Stomach (tissue), 9 donors: ENCODE measurements around the gene CGB1. TPM values are rescaled to one million over a fixed set of nuclear protein-coding genes. Genes with fewer than 3 reads are reported as not detected.

Experiments
- DNase-seq, 2 donors: peaks; one replicate each; pipeline versions ENCODE4 v3.0.0 to v3.0.0-alpha.2; 2013 to 2019
- H3K27ac ChIP-seq, 5 donors: fragments of 200-600 bp in 4 of 5; sonication (generic) in 4 of 5; one replicate each; pipeline ENCODE4 v1.5.1; 2013 to 2019; ENCODE audit warnings: mild to moderate bottlenecking in 1 of 5, moderate library complexity in 1 of 5
- H3K27me3 ChIP-seq, 3 donors: fragments of 200-600 bp; sonication (generic); one replicate each; pipeline ENCODE4 v1.5.1; 2017 to 2019; ENCODE audit warnings: mixed run types in 1 of 3
- H3K36me3 ChIP-seq, 4 donors: fragments of 200-600 bp; sonication (generic); 1 replicate in 3 of 4; 2 replicates in 1 of 4; pipeline ENCODE4 v1.5.1; 2016 to 2019
- H3K4me1 ChIP-seq, 4 donors: fragments of 200-600 bp; sonication (generic); one replicate each; pipeline ENCODE4 v1.5.1; 2016 to 2019
- H3K4me3 ChIP-seq, 4 donors: fragments of 200-600 bp; sonication (generic) in 3 of 4; one replicate each; pipeline ENCODE4 v1.5.1; 2016 to 2019; ENCODE audit warnings: mild to moderate bottlenecking in 1 of 4
- H3K9me3 ChIP-seq, 4 donors: fragments of 200-600 bp; sonication (generic); one replicate each; pipeline ENCODE4 v1.5.1; 2016 to 2019
- CTCF ChIP-seq, 7 experiments: fragments of 450-650 bp in 4 of 7; fragments of 200-600 bp in 3 of 7; sonication (generic) in 3 of 7; IDR thresholded peaks; one replicate each; pipeline ENCODE4 v1.5.1; 2016 to 2019; ENCODE audit warnings: antibody characterized with exemption in 7 of 7, control low read depth in 2 of 7, mild to moderate bottlenecking in 1 of 7
- EP300 ChIP-seq: sonication (generic); formaldehyde crosslinking; IDR thresholded peaks from one replicate; pipeline ENCODE4 v1.6.1; 2017; ENCODE audit warnings: antibody characterized with exemption
- POLR2A ChIP-seq, 4 donors: fragments of 450-650 bp; IDR thresholded peaks; one replicate each; pipeline ENCODE4 v1.6.1; 2016; ENCODE audit warnings: antibody characterized with exemption in 4 of 4, control low read depth in 2 of 4, mild to moderate bottlenecking in 1 of 4, moderate library complexity in 1 of 4
- POLR2AphosphoS5 ChIP-seq, 3 donors: sonication (generic); formaldehyde crosslinking; IDR thresholded peaks; one replicate each; pipeline ENCODE4 v1.6.1; 2016; ENCODE audit warnings: antibody characterized with exemption in 3 of 3
- WGBS, 5 donors: extraction: QIAGEN DNeasy Blood & Tissue Kit in 3 of 5; methylation state at CpG; one replicate each; pipeline versions ENCODE4 v1.1.5 to v1.1.7; 2013 to 2018; 5-methylcytosine and 5-hydroxymethylcytosine counted together
- intact Hi-C: fragments of 100-400 bp; cut with DNase I; formaldehyde crosslinking; loops from one replicate; pipeline ENCODE4 v1.15.1; 2023; ENCODE audit warnings: low total_unique reads
- polyA plus RNA-seq, 3 donors: library from polyadenylated mRNA; stranded (reverse); fragments of 200-250 nt; gene quantifications; one replicate each; pipeline ENCODE4 v1.2.3, GENCODE V29; 2013
- total RNA-seq, 5 donors: library from RNA; depleted of rRNA; stranded (reverse); fragments of >200 nt; gene quantifications; one replicate each; pipeline versions ENCODE4 v1.1.0 to v1.2.3, GENCODE V29; 2014 to 2016
- donor health status: healthy with polysubstance abuse.
- donor health status: Bipolar disorder and iron deficiency.
- donor health status: healthy.

CGB1 gene
- total and polyA plus RNA-seq, 8 donors: not detected

- 91 to 97% (median 93%) methylated on average over 9 of the region's 9 CpGs for WGBS, 5 donors
- no peaks in the 10 kb centered on the region for H3K9me3 ChIP-seq
- intact Hi-C loops: no loop called here
- H3K27ac ChIP-seq: no peak overlapping the region
- H3K27me3 ChIP-seq: no peaks in the 10 kb centered on the region
- H3K4me3 ChIP-seq: no peak overlapping the region
- peaks cover 20 to 30% (median 27%) of the 10 kb centered on the region in 4 donors for H3K4me1 ChIP-seq
- TF ChIP-seq EP300: no peak
- TF ChIP-seq POLR2AphosphoS5 (IDR thresholded peaks at IDR 0.05): no peak
- no peak for TF ChIP-seq CTCF (IDR thresholded peaks at IDR 0.05)
- TF ChIP-seq POLR2A (IDR thresholded peaks at IDR 0.05): no peak
- DNase-seq: no peak
- H3K36me3 ChIP-seq: peaks cover 38 to 74% (median 67%) of the 10 kb centered on the region in 4 donors
Observed at GRCh38 chr19:48988860-48989259, 47.8 kb downstream of the CGB1 start.

- no peaks in the 10 kb centered on the region for H3K27me3 ChIP-seq
- no peak overlapping the region for H3K4me3 ChIP-seq
- intact Hi-C loops: no loop called here
- peaks cover 20 to 30% (median 26%) of the 10 kb centered on the region in 4 donors for H3K4me1 ChIP-seq
- H3K27ac ChIP-seq: no peak overlapping the region
- DNase-seq: no peak
- H3K9me3 ChIP-seq: no peaks in the 10 kb centered on the region
- 88 to 97% (median 95%) methylated on average over 7 of the region's 7 CpGs for WGBS, 5 donors
- H3K36me3 ChIP-seq: peaks cover 43 to 78% (median 73%) of the 10 kb centered on the region in 4 donors
- TF ChIP-seq EP300 (no peak), CTCF (IDR thresholded peaks at IDR 0.05) (no peak), POLR2AphosphoS5 (IDR thresholded peaks at IDR 0.05) (no peak), POLR2A (IDR thresholded peaks at IDR 0.05) (no peak)
Observed at GRCh38 chr19:48988286-48988685, 48.4 kb downstream of the CGB1 start.

- DNase-seq: no peak
- Histone ChIP-seq H3K36me3 (peaks cover 44 to 88% (median 83%) of the 10 kb centered on the region in 4 donors), H3K4me1 (peaks cover 20 to 28% (median 24%) of the 10 kb centered on the region in 4 donors), H3K27me3 (no peaks in the 10 kb centered on the region), H3K27ac (no peak overlapping the region), H3K4me3 (no peak overlapping the region), H3K9me3 (no peaks in the 10 kb centered on the region)
- TF ChIP-seq EP300 (no peak), CTCF (IDR thresholded peaks at IDR 0.05) (no peak), POLR2A (IDR thresholded peaks at IDR 0.05) (no peak), POLR2AphosphoS5 (IDR thresholded peaks at IDR 0.05) (no peak)
- 76 to 87% (median 82%) methylated on average over 7 of the region's 7 CpGs for WGBS, 5 donors
- intact Hi-C loops: no loop called here
Observed at GRCh38 chr19:48987323-48987722, 49.4 kb downstream of the CGB1 start.

- H3K36me3 ChIP-seq: peaks cover 55 to 96% (median 94%) of the 10 kb centered on the region in 4 donors
- no peaks in the 10 kb centered on the region for H3K9me3 ChIP-seq
- no peak overlapping the region for H3K4me3 ChIP-seq
- TF ChIP-seq CTCF (IDR thresholded peaks at IDR 0.05): no peak
- TF ChIP-seq EP300: no peak
- TF ChIP-seq POLR2A (IDR thresholded peaks at IDR 0.05): no peak
- TF ChIP-seq POLR2AphosphoS5 (IDR thresholded peaks at IDR 0.05): no peak
- H3K4me1 ChIP-seq: peaks cover 9 to 17% (median 13%) of the 10 kb centered on the region in 4 donors
- no peak for DNase-seq
- intact Hi-C loops: no loop called here
- 91 to 100% (median 95%) methylated on average over 1 to 3 of the region's 3 CpGs for WGBS, 5 donors
- H3K27ac ChIP-seq: no peak overlapping the region
- H3K27me3 ChIP-seq: no peaks in the 10 kb centered on the region
Observed at GRCh38 chr19:48986211-48986610, 50.5 kb downstream of the CGB1 start.
